SKM-1 (cell line): Measurements from ENCODE around the gene PALB2.

Experiments
- DNase-seq: peaks from one replicate; lab custom pipeline; 2025; ENCODE audit not compliant: unreplicated experiment; lab: John Stamatoyannopoulos, UW

Gene PALB2

DNA sequence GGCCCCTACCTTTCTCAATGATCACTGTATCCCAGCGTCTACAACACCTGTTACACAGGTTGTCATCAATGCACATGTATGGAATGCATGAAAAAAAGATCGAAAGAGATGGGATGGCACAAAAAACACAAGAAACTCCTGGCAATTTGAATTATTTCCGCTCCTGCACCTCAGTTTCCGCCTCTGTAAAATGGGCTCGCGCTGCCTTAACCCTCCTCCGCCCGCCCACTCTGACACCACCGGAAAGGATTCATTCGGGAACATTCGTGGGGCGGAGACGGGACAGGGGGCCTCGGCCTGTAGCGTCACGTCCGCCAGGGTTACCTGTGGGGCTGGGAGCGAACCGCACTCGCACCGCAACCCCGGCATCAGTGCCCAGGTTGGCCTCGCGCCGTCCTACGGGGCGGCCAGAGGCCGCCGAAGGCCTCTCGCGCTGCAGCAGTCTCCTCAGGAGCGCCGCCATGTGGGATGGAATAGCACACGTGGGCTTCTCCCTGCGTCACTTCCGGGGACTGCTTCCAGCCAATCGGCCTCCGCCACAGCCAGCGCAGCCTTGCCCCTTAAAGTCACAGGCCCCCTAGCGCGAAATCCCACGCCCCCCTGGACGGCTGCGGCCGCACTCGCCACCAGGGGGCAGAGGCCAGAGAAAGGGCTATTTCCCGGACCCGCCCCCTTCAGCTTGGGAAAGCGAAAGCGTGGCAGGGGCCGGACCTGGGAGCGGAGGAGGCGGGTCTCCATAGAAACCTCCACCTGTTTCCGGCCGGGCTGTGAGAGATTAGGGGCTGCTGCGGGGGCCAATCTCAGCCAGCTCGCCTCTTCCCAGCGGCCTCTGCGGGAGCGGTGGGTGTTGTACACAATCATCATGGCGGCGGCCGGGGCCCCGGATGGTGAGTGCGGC lies 84.0 kb downstream of the PALB2 start, which contains the start of the genes EARS2 and UBFD1:
TSS of gene EARS2 (minus strand) at position 470 of the 898 bp plus-strand sequence. CDS start at position 463, 7 bp downstream.
TSS of gene UBFD1 (plus strand) at position 847 of the 898 bp plus-strand sequence. CDS start at position 863, 16 bp downstream.
- DNase-seq = peak; percentile 93

- no peak for DNase-seq
Measured at GRCh38 chr16:23554536-23554935, 86.6 kb downstream of the PALB2 start.
